ENCODE results near the gene POGZ. TPM values are rescaled to one million over a fixed set of nuclear protein-coding genes. Genes with fewer than 3 reads are reported as not detected.

The POGZ gene
- total RNA-seq, 1 experiment from 2014 or later: 98.4 TPM

- TF ChIP-seq EZH2 (IDR thresholded peaks at IDR 0.05; ENCODE audit: borderline replicate concordance, low read depth, low read length, poor library complexity, severe bottlenecking): no peak
- TF ChIP-seq CTCF (conservative IDR thresholded peaks at IDR 0.05; ENCODE audit: low read depth, low read length): no peak
- H3K36me3 ChIP-seq (ENCODE audit: insufficient read depth, low read length, poor library complexity, severe bottlenecking): peaks cover 97% of the 10 kb centered on the region
- intact Hi-C loops (cut with micrococcal nuclease; ENCODE audit: unreplicated experiment): no loop called here
- H3K9me3 ChIP-seq (ENCODE audit: low read depth, low read length, poor library complexity, severe bottlenecking): no peaks in the 10 kb centered on the region
- no TSS peak for BruUV-seq (replicated peaks)
- no peaks in the 10 kb centered on the region for H3K27me3 ChIP-seq (replicated peaks; ENCODE audit: insufficient read depth, low read depth, low read length, poor library complexity)
- ChIA-PET CTCF (interaction anchor here (0.6 kb wide), 1 partner anchor 67 kb away, joined by 5 read pairs; no protein-coding TSS in a partner anchor), POLR2A (ENCODE audit: low non-redundant PET) (no interaction called here)
- no peak overlapping the region for H3K4me3 ChIP-seq (ENCODE audit: low read depth, low read length, poor library complexity, severe bottlenecking)
- DNase-seq (ENCODE audit: low spot score): no peak
- no peaks in the 10 kb centered on the region for H3K4me1 ChIP-seq (ENCODE audit: insufficient read depth, low read length, poor library complexity, severe bottlenecking)
- H3K27ac ChIP-seq (ENCODE audit: low read depth, low read length, poor library complexity, severe bottlenecking): no peak overlapping the region
These were observed 52.0 kb downstream of the POGZ start for GRCh38 chr1:151407304-151407703.

- DNase-seq (ENCODE audit: low spot score): no peak
- Histone ChIP-seq H3K4me1 (ENCODE audit: insufficient read depth, low read length, poor library complexity, severe bottlenecking) (no peaks in the 10 kb centered on the region), H3K4me3 (ENCODE audit: low read depth, low read length, poor library complexity, severe bottlenecking) (no peak overlapping the region), H3K27ac (ENCODE audit: low read depth, low read length, poor library complexity, severe bottlenecking) (no peak overlapping the region), H3K36me3 (ENCODE audit: insufficient read depth, low read length, poor library complexity, severe bottlenecking) (peaks cover 97% of the 10 kb centered on the region), H3K27me3 (replicated peaks; ENCODE audit: insufficient read depth, low read depth, low read length, poor library complexity) (no peaks in the 10 kb centered on the region), H3K9me3 (ENCODE audit: low read depth, low read length, poor library complexity, severe bottlenecking) (no peaks in the 10 kb centered on the region)
- ChIA-PET CTCF (no interaction called here), POLR2A (ENCODE audit: low non-redundant PET) (no interaction called here)
- TF ChIP-seq EZH2 (IDR thresholded peaks at IDR 0.05; ENCODE audit: borderline replicate concordance, low read depth, low read length, poor library complexity, severe bottlenecking): no peak
- no peak for TF ChIP-seq CTCF (conservative IDR thresholded peaks at IDR 0.05; ENCODE audit: low read depth, low read length)
- intact Hi-C loops (cut with micrococcal nuclease; ENCODE audit: unreplicated experiment): no loop called here
- no TSS peak for BruUV-seq (replicated peaks)
These were observed 53.1 kb downstream of the POGZ start for GRCh38 chr1:151406176-151406575.

- BruUV-seq (replicated peaks): no TSS peak
- POLR2A ChIA-PET (ENCODE audit: low non-redundant PET): no interaction called here
- TF ChIP-seq EZH2 (IDR thresholded peaks at IDR 0.05; ENCODE audit: borderline replicate concordance, low read depth, low read length, poor library complexity, severe bottlenecking) (no peak), CTCF (conservative IDR thresholded peaks at IDR 0.05; ENCODE audit: low read depth, low read length) (no peak)
- no peak overlapping the region for H3K4me3 ChIP-seq (ENCODE audit: low read depth, low read length, poor library complexity, severe bottlenecking)
- H3K9me3 ChIP-seq (ENCODE audit: low read depth, low read length, poor library complexity, severe bottlenecking): no peaks in the 10 kb centered on the region
- CTCF ChIA-PET: no interaction called here
- peaks cover 7% of the 10 kb centered on the region for H3K4me1 ChIP-seq (ENCODE audit: insufficient read depth, low read length, poor library complexity, severe bottlenecking)
- no peak for DNase-seq (ENCODE audit: low spot score)
- intact Hi-C loops (cut with micrococcal nuclease; ENCODE audit: unreplicated experiment): no loop called here
- H3K36me3 ChIP-seq (ENCODE audit: insufficient read depth, low read length, poor library complexity, severe bottlenecking): peaks cover 97% of the 10 kb centered on the region
- H3K27ac ChIP-seq (ENCODE audit: low read depth, low read length, poor library complexity, severe bottlenecking): no peak overlapping the region
- no peaks in the 10 kb centered on the region for H3K27me3 ChIP-seq (replicated peaks; ENCODE audit: insufficient read depth, low read depth, low read length, poor library complexity)
These were observed 53.9 kb downstream of the POGZ start for GRCh38 chr1:151405187-151405951.
